GM19455 (cell line): Measurements from ENCODE around the gene ABCA3.

ENCODE experiments used
- ATAC-seq: cut with Tn5 transposase; IDR thresholded peaks from one replicate; pipeline ENCODE4 v1.9.1; 2021; ENCODE audit not compliant: unreplicated experiment

Gene ABCA3

DNA sequence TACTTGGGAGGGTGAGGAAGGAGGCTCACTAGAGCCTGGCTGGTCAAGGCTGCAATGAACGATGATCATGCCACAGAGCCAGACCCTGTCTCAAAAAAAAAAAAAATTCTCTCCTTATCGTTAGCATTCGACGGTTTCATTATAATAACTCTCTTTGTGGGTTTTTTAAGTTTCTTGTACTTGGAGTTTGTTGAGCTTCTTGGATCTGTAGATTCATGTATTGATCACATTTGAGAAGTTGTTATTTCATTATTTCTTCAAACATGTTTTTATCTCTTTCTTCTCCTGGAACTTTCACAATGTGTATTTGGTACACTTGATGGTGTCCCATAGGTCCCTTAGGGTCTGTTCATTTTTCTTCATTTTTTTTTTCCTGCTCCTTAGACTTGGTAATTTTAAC lies 16.8 kb upstream of the ABCA3 start:
- ATAC-seq, result no peak

DNA sequence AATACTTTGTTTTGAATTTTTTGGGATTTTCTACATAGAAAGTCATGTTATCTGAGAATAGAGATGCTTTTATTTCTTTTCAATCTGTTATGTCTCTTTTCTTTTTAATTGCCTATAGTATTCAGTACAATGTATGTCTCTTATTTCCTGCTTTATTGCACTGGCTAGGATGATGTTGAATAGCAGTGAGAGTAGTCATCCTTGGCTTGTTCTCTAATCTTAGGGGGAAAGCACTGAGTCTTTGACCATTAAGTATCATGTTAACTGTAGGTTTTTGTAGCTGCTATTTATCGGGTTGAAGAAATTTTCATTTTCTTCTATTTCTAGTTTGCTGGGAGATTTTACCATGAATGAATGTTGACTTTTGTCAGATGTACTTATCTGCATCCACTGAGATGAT lies 10.0 kb upstream of the ABCA3 start:
- ATAC-seq, result no peak

DNA sequence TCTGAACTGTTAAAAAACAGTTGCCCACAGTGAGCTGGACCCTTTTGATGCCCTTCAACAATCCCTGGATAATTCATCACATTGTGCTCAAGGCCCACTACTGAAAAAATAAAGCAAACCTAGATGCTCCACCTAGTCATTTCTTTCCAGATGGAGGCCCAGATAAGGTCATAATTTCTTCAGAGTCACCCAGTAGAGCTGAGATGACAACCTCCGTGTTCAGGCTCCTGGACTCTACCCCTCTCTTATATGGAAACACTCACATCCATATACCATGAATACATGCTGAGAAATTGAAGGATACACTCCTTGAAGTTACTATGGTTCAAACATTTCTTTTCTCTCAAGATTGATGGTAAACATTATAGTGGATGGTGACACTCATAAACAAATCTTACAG lies 2.7 kb upstream of the ABCA3 start:
- no peak for ATAC-seq

DNA sequence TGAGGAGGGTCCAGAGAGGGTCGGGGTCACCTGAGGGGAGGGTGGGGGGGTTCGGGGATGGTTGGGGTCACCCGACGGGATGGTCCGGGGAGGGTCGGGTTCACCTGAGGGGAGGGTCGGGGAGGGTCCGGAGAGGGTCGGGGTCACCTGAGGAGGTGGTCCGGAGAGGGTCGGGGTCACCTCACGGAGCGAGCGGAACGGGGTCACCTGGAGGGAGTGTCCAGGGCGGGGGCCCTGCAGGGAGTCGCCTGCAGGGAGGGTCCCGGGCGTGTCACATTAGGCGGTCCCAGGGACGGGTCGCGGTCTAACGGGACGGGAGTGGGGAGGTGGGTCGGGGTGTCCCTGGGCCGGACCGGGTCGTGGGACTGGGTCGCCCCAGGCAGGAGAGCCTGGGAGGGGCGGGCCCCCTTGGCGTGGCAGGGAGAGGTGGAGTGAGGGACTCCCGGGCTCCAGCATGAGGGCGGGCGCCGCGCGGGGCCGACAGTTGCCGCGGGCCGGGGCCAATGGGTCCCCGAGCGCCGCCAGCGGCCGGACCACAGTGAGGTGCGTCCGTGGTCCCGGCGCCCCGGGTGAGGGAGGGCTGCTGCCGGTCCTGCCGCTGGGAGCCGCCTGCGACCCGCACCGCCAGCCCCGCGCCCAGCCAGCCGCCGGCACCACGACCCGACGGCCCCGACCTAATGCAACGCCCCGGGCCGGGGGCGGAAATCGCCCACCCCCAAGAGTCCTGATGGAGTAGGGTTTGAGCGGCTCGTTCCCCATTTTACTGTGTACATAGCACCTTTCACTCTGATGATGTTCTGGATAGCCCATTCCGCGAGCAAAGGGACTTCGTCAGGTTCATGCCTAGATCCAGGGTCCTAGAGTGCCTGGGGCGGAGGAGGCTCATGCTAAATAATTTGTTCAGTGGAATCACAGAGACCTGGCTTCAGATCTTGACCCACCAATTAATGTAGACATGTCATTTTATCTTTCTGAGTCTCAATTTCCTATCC lies 1.2 kb upstream of the ABCA3 start:
- no peak for ATAC-seq

DNA sequence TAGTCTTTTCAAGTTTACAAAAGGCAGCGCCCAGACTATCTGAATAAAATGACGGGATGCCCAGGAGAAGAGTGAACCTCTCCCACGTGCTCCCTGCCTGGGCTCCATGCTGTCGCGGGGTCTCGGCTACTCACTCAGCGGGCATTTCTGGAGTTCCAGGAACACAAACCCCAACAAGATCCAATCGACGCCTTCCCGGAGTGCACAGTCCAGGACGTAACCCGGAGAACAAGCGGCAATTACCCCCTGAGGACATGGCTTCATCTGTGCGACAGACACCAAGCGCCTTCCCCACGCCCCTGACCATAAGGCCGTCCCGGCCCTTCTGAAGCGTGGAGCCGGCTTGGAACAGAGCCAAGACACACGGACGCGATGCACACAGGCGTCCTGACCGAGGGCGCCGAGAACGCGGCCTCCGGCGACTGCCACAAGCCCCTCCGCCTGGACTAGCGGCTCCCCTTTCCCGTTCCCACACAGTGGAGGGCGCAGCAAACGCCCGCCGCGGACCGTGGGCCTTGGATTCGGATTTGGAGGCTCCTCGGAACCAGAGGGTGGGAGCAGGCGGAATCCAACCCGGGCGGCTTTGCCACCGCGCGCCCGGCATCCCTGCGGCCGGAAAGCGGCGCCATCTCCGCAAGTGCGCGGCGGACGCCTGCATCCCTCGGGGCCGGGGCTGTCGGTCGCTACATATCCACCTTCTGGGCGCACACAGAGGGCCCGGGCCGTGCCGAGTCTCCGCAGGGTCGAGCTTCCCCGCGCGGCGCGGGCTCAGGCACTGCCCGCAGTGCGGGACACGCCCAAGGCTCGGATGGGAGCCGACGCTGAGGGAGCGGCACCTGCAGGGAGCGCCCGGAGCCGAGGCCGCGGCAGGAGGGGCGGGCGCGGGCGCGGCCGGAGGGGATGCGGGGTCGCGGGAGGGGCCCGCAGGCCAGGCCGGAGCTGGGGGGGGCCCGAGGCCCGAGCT lies 725 bp downstream of the ABCA3 start:
- peak; percentile 39 for ATAC-seq

DNA sequence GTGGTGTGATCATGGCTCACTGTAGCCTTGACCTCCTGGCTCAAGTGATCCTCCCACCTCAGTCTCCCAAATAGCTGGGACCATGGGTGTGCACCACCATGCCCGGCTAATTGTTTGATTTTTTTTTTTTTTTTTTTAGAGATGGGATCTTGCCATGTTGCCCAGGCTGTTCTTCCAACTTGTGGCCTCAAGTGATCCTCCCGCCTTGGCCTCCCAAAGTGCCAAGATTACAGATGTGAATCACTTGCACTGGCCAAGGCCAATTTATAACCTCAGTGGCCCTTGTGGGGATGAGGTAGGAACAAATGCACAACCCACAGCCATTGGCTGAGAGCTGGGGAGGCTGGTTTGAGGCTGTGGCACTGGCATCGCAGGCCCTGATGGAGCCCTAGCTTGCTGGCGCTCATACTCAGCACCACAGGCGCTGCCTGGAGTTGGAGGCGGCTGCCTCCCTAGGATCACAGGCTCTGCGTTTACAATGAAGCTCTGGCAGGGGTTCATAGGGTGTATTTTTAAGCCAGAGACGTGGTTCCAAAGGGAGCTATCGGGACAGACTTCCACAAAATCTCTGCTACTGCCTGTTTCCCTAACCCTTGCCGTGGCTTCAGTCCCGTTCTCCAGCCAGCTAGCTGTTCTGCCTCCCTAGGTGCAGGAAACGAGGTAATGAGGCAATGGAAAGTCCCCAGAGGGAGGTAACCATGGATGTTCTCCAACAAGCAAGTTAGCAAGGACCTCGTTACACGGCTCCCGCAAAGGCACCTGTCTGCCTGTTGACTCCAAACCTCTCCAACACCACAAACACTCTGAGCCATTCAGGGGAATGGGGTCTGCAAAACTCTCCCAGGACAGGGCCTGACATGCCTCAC lies 2.9 kb downstream of the ABCA3 start:
- ATAC-seq, result no peak

DNA sequence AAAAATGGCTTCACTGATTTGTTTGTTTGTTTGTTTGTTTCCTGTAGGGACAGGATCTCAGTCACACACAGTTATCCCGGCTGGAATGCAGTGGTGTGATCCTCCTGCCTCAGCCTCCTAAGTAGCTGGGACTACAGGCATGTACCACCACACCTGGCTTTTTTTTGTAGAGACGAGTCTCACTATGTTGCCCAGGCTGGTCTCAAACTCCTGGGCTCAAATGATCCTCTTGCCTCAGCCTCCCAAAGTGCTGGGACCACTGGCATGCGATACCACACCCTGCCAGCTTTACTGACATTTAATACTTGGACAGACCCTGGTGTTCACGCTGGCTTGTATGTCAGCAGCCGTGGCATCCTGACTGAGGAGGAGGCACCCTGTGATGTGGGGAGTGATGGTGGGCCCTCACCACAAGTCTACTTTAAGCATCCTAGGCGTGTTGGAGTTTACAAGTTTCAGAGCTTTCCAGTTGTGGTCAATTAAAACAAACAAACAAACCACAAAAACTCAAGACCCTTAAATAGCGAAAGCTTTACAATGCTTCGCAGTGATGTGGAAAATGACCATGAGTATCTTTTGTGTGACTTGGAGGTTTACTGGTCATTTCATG lies 5.1 kb downstream of the ABCA3 start:
- no peak for ATAC-seq

DNA sequence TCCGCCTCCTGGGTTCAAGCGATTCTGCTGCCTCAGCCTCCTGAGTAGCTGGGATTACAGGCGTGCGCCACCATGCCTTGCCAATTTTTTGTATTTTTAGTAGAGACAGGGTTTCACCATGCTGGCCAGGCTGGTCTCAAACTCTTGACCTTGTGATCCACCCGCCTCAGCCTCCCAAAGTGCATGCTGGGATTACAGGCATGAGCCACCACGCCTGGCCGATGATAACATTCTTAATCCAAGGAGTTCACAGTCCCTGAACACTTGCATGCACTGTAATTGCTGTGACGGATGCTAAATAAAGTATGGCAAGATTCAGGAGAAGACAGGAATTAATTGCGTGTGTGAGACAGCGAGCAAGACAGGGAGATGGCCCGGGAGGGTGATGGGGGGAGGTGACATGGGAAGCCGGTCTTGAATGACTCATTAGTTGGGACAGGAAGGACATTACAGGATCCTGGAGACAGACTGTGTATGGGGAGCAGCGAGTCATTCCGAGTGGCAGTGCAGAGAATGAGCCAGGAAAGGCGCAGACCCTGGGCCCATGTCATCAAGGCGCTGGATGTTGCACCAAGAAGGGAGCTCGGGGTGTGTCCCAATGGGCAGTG lies 6.7 kb downstream of the ABCA3 start:
- ATAC-seq, result no peak

DNA sequence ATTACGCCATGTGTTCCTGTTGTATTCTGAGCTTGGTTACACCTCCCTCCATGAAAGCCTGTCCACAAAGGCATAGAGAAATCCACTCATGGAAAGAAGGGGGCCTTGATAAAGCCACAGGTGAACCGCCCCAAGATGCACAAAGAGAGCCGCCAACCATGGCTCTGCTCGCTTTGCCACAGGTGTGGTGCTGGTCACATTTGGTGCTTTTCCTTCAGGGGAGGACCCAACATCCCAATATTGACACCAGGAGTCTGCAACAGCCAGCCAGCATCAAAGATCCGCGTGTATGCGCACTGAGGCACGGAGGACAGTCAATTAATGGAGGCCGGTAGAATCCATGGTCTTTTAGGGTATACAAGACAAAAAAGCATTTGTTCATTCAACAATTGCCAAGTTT lies 7.3 kb downstream of the ABCA3 start:
- no peak for ATAC-seq

DNA sequence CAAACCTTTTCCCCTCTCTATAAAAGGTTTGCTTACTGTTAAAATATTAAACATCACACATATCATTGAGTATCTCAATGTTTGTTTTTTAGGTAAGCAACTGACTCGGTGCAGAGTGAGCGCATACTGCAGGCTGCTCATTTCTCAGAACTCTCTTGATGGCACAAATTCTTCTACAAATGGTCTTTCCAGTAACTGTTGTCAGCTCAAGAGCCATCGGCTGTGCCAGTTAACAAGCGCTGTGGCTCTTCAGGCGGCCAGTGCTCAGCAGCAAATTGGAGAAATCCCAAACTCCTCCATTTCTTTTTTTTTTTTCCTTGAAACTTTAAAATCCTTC lies 8.6 kb downstream of the ABCA3 start:
- ATAC-seq, result no peak

DNA sequence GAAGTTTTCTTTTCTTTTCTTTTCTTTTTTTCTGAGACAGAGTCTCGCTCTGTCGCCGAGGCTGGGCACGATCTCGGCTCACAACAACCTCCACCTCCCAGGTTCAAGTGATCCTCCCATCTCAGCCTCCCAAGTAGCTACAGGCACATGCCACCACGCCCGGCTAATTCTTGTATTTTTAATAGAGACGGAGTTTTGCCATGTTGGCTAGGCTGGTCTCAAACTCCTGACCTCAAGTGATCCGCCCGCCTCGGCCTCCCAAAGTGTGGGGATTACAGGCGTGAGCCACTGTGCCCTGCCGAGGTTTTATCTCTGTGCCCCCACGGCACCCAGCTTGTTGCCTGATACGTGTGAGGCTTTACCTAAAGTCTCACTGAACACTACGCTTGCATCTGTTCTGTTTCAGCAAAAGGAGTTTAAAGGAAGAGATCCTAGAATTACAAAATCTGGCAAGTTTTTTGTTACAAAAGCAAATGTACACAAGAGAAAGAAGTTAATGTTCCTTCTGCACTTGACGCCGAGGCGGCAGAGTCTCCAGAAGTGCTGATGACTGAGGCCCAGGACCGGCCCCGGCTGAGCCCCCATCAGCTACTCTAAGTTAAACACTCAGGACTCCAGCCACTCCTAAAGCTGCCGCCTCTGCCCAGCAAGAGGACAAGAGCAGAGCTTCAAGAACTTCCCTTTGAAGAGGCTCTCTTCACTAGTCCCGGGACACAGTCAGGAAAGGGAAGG lies 9.2 kb downstream of the ABCA3 start:
- no peak for ATAC-seq

DNA sequence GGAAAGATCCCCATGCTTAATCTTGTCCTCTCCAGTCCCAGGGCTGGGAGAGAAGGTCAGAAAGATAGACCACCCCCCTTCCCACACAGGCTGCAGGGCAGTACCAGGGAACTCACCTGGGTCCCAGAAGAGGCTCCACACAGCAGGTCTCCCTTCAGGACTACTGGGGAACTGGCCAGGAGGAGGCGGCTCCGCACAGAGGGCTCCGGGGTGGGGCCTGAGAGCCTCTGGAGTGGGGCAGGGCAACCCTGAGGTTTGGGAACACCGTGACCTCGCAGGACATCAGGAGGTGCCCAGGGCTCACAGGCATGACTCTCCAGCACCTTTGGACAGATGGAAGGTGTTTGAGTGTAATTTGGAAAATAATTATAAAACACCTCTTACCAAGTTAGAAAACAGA lies 11.0 kb downstream of the ABCA3 start:
- ATAC-seq, result no peak

DNA sequence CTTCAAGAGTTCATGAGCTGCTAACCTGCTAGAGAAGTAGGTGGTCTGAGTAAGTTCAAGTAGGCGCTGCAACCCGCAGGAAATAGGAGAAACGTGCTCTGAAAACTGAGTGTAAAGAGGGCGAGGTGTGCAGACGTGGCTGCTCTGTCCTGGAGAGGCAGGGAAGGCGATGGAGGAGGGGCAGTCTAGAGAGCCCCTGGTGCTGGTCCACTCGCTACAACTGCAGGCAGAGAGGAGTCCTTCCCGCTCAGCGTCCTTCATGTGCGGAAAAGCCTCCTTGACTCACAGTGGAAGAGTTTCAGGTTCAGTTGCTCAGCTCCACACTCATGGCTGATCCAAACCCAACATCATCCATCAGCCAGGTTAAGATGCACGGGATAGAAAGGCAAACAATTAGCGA lies 12.1 kb downstream of the ABCA3 start:
- ATAC-seq, result no peak

DNA sequence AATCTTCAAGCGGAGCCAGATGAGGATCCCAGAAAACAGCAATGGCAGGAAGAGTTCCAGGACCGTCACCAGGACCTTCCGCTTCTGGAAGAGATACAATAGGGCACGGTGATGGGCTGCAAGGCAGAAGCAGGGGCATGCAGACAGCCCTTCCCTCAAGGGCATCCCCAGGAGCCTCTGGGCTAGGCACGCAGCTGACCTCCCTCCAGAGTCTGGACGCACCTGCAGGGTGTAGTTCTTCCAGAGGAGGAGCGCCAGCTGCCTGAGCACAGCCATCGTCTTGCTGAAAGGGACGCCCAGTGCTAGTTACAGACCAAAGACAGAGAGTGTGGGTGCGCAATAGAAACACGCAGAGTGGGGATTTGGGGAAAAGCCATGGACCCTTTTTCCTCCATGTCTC lies 14.3 kb downstream of the ABCA3 start:
- ATAC-seq, result no peak

DNA sequence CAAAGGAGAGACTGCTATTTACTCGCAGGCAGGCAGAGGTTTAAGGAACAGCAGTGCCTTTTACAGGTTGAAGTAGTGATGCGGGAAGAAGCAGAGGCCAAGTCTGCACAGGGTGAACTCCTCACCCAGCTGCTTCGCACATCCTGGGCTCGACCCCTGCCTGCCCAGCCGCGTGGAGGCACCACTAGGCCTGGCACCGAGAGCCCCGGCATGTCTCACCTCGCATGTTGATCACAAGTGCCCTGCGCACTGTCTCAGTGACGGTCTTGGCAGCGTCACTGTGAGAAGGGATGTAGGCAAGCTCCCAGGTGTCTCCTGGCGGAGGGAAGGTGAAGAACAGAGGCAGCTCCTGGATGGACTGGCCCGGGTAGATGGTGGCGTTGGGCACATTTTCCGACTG lies 14.7 kb downstream of the ABCA3 start:
- no peak for ATAC-seq

DNA sequence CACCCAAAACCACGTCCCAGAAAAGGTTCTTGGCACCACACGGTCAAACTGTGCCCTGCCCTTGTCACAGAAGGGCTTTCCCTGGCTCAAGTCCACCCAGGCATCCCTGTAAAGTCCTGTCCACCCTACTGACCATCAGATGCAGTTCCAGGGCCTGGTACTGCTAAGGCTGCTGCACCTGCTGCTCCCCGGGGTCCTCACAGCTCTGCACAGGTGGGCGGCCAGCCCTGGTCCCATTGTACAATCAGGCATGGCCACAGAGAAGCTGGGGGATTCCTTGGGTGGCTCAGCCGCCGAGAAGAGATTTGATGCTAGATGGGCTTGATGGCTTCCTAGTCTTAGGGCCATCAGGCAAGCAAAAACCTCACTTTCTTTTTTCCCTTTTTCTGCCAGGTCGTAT lies 15.3 kb downstream of the ABCA3 start:
- no peak for ATAC-seq

DNA sequence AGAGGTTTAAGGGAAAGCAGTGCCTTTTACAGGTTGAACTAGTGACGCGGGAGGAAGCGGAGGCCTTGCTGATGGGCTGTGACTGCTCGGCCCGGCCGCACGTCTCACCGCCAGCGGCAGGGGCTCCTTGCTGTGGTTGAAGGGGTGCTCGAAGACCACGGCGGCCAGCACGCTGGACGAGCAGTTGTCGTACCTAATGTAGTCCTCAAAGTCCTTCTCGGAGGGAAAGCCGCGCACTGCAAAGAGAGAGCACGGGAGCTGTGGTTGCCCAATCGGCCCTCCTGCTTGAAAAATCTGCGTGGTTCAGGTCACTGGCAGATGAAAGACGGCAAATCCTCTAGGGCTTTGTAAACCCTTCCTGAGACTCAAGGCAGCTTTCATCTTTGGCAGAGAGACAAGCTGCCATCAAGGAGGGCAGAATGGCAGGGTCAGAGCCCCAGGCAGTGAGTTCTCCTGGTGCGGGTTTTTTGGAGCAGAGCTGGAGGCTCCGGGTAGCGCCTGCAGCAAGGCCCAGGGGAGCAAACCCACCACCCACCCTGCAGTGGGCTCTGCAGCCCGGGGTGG lies 16.1 kb downstream of the ABCA3 start:
- ATAC-seq, result no peak

DNA sequence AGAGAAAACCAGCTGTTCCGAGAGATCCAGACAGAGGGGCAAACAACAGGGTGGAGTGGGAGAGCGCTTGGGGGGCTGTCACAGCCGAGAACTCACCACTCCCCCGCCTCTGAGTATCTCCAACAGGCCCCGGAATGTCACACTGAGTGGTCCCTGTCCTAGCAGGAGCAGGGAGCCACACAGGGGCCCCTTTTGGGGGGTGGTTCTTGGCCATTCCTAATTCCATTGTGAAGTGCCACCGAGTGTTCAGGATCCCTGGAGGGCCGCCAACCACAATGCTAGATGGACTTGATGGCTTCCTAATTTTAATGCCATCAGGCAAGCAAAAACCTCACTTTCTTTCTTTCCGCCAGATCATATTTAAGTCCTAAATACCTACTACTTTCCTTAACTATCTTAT lies 16.8 kb downstream of the ABCA3 start:
- no peak for ATAC-seq

DNA sequence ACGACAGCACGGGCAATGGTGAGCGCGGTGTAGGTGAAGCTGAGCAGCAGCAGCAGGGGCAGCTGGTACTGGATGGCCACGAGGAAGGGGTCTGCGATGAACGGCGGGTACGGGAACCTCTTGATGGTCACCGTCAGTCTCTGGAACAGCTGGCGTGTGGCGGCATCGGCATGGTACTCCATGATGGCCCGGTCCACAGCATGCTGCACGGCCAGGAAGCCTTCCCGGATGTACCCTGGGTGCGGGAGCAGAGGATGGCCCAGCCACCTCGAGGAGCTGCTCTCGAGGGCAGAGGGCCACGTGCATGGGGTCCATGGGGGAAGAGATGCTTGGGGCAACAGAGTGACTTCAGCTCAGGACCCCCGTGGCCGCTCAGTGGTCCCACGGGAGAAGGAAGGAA lies 20.9 kb downstream of the ABCA3 start:
- no peak for ATAC-seq
